ENCODE results near the gene PPP1R10. TPM values are rescaled to one million over a fixed set of nuclear protein-coding genes. Genes with fewer than 3 reads are reported as not detected.

The PPP1R10 gene
- total RNA-seq, 1 donor from 2014 or later: 10.5 TPM

DNA sequence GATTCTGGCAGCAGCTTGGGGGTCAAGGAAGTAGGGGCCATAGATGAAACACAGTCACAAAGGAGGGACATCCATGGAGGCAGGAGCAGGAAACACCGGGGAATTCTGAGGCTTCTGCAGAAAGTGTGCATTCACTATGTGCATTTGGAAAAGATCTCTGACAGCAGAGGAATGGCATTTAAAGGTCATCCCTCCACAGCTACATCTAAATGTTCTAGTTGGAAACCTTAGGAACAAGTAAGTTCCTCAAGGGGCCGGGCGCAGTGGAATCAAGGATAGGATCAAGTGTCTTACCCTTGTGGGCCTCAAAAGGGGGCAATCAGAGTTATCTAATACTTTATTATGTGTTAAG is 38.7 kb upstream of the PPP1R10 start:
- no peaks in the 10 kb centered on the region for H3K27me3 ChIP-seq (ENCODE audit: control insufficient read depth, insufficient read depth, low read length)
- FAIRE-seq (no peak), DNase-seq (ENCODE audit: low read depth) (no peak)
- peaks cover 37% of the 10 kb centered on the region for H3K36me3 ChIP-seq (ENCODE audit: control insufficient read depth, insufficient read depth, low read length)
- TF ChIP-seq, protein P1, sequence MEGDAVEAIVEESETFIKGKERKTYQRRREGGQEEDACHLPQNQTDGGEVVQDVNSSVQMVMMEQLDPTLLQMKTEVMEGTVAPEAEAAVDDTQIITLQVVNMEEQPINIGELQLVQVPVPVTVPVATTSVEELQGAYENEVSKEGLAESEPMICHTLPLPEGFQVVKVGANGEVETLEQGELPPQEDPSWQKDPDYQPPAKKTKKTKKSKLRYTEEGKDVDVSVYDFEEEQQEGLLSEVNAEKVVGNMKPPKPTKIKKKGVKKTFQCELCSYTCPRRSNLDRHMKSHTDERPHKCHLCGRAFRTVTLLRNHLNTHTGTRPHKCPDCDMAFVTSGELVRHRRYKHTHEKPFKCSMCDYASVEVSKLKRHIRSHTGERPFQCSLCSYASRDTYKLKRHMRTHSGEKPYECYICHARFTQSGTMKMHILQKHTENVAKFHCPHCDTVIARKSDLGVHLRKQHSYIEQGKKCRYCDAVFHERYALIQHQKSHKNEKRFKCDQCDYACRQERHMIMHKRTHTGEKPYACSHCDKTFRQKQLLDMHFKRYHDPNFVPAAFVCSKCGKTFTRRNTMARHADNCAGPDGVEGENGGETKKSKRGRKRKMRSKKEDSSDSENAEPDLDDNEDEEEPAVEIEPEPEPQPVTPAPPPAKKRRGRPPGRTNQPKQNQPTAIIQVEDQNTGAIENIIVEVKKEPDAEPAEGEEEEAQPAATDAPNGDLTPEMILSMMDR (IDR thresholded peaks at IDR 0.05; ENCODE audit: insufficient read depth, low read length, severe bottlenecking): no peak
- no peak overlapping the region for H3K4me3 ChIP-seq (ENCODE audit: low read depth, low read length)

DNA sequence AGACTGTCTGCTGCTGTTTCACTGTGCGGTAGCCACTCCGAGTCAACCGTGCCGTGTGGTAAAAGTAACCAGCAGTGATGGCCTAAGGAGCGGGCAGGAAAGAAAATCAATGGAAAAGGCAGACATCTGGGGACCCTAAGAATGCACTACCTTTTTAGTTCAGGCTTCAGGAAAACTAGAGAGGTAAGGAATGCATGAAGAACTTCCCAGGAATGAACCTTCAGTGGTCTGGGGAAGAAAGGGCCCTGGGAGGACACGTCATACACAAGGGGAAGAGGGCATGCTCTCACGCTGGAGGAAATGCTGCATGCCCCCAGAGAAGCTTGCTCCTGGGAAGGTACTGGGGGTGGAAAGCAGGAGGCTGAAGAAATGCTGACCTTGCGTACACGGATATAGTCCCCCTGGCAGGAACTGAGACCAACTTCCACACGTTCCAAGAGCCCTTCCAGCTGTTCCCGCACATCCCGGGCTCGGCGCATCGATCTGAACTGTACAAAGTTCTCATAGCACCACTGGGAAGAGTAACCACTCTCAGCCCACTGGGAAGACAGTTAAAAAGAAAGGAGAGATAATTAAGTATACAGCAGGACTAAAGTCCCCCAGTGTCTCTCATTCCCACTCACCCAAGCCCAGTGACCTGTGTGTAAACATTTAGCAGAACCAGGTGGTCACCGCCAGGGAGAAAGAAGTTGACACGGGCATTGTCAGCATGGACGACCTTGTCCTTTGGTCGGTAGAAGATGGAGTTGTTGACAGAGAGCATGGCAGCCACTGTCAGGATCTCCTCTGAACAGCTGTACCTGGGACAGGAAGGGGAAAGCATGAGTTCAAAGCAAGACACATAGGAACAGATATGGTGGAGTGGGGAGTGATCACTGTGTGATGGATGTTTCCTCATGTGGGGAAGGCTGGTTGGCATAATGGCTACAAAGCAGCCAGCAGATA is 38.0 kb upstream of the PPP1R10 start:
- no peak for FAIRE-seq
- DNase-seq (ENCODE audit: low read depth): no peak
- TF ChIP-seq, protein P1 (IDR thresholded peaks at IDR 0.05; ENCODE audit: insufficient read depth, low read length, severe bottlenecking): no peak
- Histone ChIP-seq H3K36me3 (ENCODE audit: control insufficient read depth, insufficient read depth, low read length) (peaks cover 35% of the 10 kb centered on the region), H3K27me3 (ENCODE audit: control insufficient read depth, insufficient read depth, low read length) (no peaks in the 10 kb centered on the region), H3K4me3 (ENCODE audit: low read depth, low read length) (no peak overlapping the region)

DNA sequence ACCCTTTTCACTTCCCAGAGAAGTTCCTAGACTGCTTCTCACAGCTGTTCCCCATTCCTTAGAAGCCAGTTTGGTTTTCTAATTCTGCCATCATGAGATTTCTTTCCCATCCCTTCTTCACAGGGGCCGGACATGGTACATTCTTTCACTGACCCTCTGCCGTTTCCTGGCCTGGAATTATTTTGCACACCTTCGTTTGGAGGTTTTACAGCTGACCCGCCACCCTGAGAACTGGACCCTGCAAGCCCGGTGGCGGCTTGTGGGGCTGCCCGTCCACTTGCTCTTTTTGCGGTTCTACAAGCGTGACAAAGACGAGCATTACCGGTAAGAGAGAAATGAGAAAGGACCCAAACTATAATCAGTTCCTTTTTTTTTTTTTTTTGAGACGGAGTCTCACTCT is 34.1 kb upstream of the PPP1R10 start:
- FAIRE-seq: no peak
- TF ChIP-seq, protein P1 (IDR thresholded peaks at IDR 0.05; ENCODE audit: insufficient read depth, low read length, severe bottlenecking): no peak
- no peaks in the 10 kb centered on the region for H3K27me3 ChIP-seq (ENCODE audit: control insufficient read depth, insufficient read depth, low read length)
- no peak overlapping the region for H3K4me3 ChIP-seq (ENCODE audit: low read depth, low read length)
- DNase-seq (ENCODE audit: low read depth): no peak
- H3K36me3 ChIP-seq (ENCODE audit: control insufficient read depth, insufficient read depth, low read length): peaks cover 19% of the 10 kb centered on the region

DNA sequence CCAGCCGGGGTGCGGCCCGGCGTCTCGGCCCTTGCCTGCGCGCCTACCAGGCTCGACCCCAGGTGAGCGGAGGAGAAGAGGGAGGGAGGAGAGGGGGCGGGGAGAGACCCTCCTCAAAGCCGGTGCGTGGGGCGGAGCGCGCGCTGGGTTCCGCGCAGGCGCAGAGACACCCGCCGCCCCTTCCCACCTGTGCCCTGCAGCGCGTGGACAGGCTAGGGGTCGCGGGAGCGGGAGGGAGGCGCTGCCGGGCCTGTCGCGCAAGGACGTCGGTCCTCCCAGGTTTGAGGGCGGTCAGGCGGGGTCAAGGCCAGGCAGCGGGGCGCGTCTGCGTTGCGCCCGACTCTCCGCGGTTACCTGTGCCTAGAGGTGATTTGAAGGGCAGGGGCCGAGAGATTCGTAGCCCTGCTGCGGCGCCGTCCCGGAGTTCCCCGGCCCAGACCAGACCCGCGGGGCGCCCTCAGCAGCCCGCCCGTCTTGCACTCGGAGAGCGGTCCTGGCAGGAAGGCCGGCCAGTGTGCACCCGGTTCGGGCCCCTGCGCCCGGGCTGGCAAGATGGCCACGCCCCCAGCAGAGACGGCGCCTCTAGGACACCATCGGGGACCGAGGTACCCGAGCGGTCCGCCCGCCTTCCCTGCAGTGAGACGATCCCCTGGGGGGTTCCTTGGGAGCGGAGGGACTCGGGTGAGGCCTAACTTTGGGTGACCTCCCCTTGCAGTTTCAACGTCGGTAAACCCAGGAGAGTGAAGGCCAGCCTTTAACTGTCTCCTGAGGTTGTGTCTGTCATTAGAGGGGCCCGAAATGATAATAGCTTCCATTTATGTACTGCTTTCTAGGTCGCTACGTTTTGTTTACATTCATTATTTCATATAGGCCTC is 30.4 kb upstream of the PPP1R10 start:
- Histone ChIP-seq H3K27me3 (ENCODE audit: control insufficient read depth, insufficient read depth, low read length) (no peaks in the 10 kb centered on the region), H3K36me3 (ENCODE audit: control insufficient read depth, insufficient read depth, low read length) (peaks cover 6% of the 10 kb centered on the region), H3K4me3 (ENCODE audit: low read depth, low read length) (peak overlapping the region; percentile 100)
- peak; percentile 21 for DNase-seq (ENCODE audit: low read depth)
- TF ChIP-seq, protein P1 (IDR thresholded peaks at IDR 0.05; ENCODE audit: insufficient read depth, low read length, severe bottlenecking): no peak
- FAIRE-seq: no peak

DNA sequence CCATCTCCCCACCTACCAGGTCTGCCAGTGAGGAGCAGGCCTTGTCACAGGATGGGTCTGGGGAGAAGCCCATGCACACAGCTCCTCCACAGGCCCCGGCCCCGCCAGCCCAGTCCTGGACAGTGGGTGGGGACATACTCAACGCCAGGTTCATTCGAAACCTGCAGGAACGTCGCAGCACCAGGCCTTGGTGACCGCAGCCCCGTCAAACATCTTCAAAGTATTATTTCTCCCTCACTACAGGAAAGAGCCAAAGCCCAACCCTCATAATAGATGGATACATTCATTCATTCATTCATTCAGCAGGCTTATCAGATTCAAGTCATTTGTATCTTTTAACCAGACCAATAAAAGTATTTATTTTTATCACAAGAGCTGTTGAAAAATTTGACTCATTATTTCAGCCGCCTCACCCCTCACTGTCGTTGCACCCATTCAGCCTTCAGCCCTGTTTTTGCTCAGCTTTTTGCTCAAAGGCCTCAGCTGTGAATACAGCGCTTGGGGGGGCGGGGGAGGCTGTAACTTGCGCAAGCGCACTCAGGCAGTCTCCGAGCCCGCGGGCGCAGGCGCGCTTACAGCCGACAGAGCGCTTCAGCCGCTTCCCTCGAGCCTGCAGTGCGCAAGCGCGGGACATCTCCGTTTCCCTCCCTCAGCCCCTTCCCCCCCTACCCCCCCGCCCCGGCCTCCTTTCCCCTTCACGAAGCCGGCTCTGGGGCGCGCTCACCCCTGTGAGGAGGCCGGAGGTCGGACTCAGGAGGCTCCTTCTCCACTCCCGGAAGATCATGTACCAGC is 29.6 kb upstream of the PPP1R10 start, which contains the start of gene C6orf136:
Gene C6orf136 (plus strand): TSS at position 684 of the 792 bp plus-strand sequence. CDS start 99 bp downstream, at position 783.
- FAIRE-seq (no peak), DNase-seq (ENCODE audit: low read depth) (peak; percentile 83)
- TF ChIP-seq, protein P1 (IDR thresholded peaks at IDR 0.05; ENCODE audit: insufficient read depth, low read length, severe bottlenecking): no peak
- Histone ChIP-seq H3K36me3 (ENCODE audit: control insufficient read depth, insufficient read depth, low read length) (peaks cover 7% of the 10 kb centered on the region), H3K27me3 (ENCODE audit: control insufficient read depth, insufficient read depth, low read length) (no peaks in the 10 kb centered on the region), H3K4me3 (ENCODE audit: low read depth, low read length) (peak within 1 kb of the TSS; percentile 100)

All from bronchial epithelial cell (primary cell).